Sigmoid colon (tissue), 4 donors: ENCODE data around the gene CDKAL1.

ENCODE experiments used
- POLR2A ChIP-seq, 2 donors: fragments of 450-650 bp; IDR thresholded peaks; one replicate each; pipeline ENCODE4 v1.6.1; 2016; ENCODE audit warnings: antibody characterized with exemption in 2 of 2, mild to moderate bottlenecking in 2 of 2, moderate library complexity in 2 of 2
- POLR2AphosphoS5 ChIP-seq, 4 donors: sonication (generic); formaldehyde crosslinking; IDR thresholded peaks; one replicate each; pipeline ENCODE4 v1.6.1; 2017; ENCODE audit warnings: antibody characterized with exemption in 4 of 4

- TF ChIP-seq POLR2AphosphoS5 (IDR thresholded peaks at IDR 0.05) (peak; percentile 78 to 92 (median 83)), POLR2A (IDR thresholded peaks at IDR 0.05) (peak in 1 of 2 donors; percentile 20)
Measured at GRCh38 chr6:20534295-20535262, at the start of gene CDKAL1.
